ENCODE results near the gene HFE.

HFE gene

GRCh38 chr6:26140967-26141294, 53.7 kb downstream of the HFE start:
- no peak for DNase-seq

- DNase-seq: no peak
These were observed 54.2 kb downstream of the HFE start for GRCh38 chr6:26141378-26141904.

GRCh38 chr6:26142026-26142425, 54.8 kb downstream of the HFE start:
- no peak for DNase-seq

Measured in activated CD4-positive, alpha-beta T cell treated with anti-CD3 and anti-CD28 coated beads, Interleukin-2, amount 50 U/mL, for 48 hours (primary cell).